IMR-90 (cell line): ENCODE data around the gene KRTAP29-1. TPM values are rescaled to one million over a fixed set of nuclear protein-coding genes. Genes with fewer than 3 reads are reported as not detected.
A peak's percentile ranks its signal among the peaks of the same experiment; 100 is the strongest.

Experiments
- ATAC-seq: fragments of 200-7000 bp; cut with Tn5 transposase; 2 replicates; pipeline ENCODE4 v1.9.1; 2020; ENCODE audit warnings: low read depth, mild to moderate bottlenecking, moderate library complexity
- BruUV-seq: library from RNA; stranded (reverse); fragments of 400-500 nt; replicated peaks from 2 replicates; lab custom pipeline; 2021; lab: Mats Ljungman, UMichigan
- CTCF ChIA-PET: fragments of 300-600 bp; formaldehyde crosslinking; extraction: SDS; loops from one replicate; lab custom pipeline; 2021; ENCODE audit warnings: antibody characterized with exemption; lab: Yijun Ruan, JAX
- POLR2A ChIA-PET: fragments of 300-600 bp; sonication (Branson Sonifier 250); formaldehyde crosslinking; loops from one replicate; lab custom pipeline; 2022; ENCODE audit warnings: antibody characterized with exemption; ENCODE audit not compliant: unreplicated experiment; lab: Charles Lee
- DNase-seq: peaks from one replicate; pipeline ENCODE4 v3.0.0; 2013
- H2AFZ ChIP-seq: replicated peaks from 2 replicates; pipeline ENCODE3; 2013; ENCODE audit warnings: low read length, mild to moderate bottlenecking; ENCODE audit not compliant: poor library complexity
- H2AK5ac ChIP-seq: 2 replicates; pipeline ENCODE4 v1.6.1; 2013; ENCODE audit warnings: low read depth, low read length, inconsistent platforms
- H2AK9ac ChIP-seq: replicated peaks from 2 replicates; pipeline ENCODE3; 2013; ENCODE audit warnings: mild to moderate bottlenecking, low read depth, low read length, moderate library complexity; ENCODE audit not compliant: poor library complexity
- H2BK120ac ChIP-seq: 2 replicates; pipeline ENCODE4 v1.6.1; 2013; ENCODE audit warnings: low read depth, low read length, inconsistent platforms
- H2BK15ac ChIP-seq: 3 replicates; pipeline ENCODE4 v1.6.1; 2013; ENCODE audit warnings: low read depth, low read length, inconsistent platforms
- H2BK20ac ChIP-seq: 2 replicates; pipeline ENCODE4 v1.6.1; 2013; ENCODE audit warnings: low read depth, mild to moderate bottlenecking, inconsistent platforms, low read length, moderate library complexity
- H2BK5ac ChIP-seq: 2 replicates; pipeline ENCODE4 v1.6.1; 2013; ENCODE audit warnings: mild to moderate bottlenecking, low read depth, low read length, inconsistent platforms; ENCODE audit not compliant: poor library complexity, severe bottlenecking
- H3K14ac ChIP-seq: replicated peaks from 2 replicates; pipeline ENCODE4 v1.6.1; 2013; ENCODE audit warnings: low read depth, low read length, inconsistent platforms
- H3K18ac ChIP-seq: 2 replicates; pipeline ENCODE4 v1.6.1; 2013; ENCODE audit warnings: low read depth, low read length, control low read depth
- H3K23ac ChIP-seq: 2 replicates; pipeline ENCODE4 v1.6.1; 2013; ENCODE audit warnings: low read depth, low read length, inconsistent platforms
- H3K27ac ChIP-seq: 2 replicates; pipeline ENCODE4 v1.5.1; 2013; ENCODE audit warnings: mild to moderate bottlenecking, control low read depth, low read length; ENCODE audit not compliant: insufficient read depth
- H3K27me3 ChIP-seq: 2 replicates; pipeline ENCODE4 v1.6.1; 2013; ENCODE audit warnings: low read length; ENCODE audit not compliant: control insufficient read depth, insufficient read depth
- H3K36me3 ChIP-seq: 2 replicates; pipeline ENCODE4 v1.6.1; 2013; ENCODE audit warnings: low read length, mixed read lengths; ENCODE audit not compliant: control insufficient read depth, insufficient read depth
- H3K4ac ChIP-seq: 2 replicates; pipeline ENCODE4 v1.6.1; 2013; ENCODE audit warnings: low read depth, low read length, inconsistent platforms
- H3K4me1 ChIP-seq: 2 replicates; pipeline ENCODE4 v1.6.1; 2013; ENCODE audit warnings: low read length, mixed read lengths; ENCODE audit not compliant: control insufficient read depth, insufficient read depth
- H3K4me2 ChIP-seq: 2 replicates; pipeline ENCODE4 v1.6.1; 2013; ENCODE audit warnings: low read depth, mild to moderate bottlenecking, control low read depth, low read length, moderate library complexity
- H3K4me3 ChIP-seq: 2 replicates; pipeline ENCODE4 v1.5.1; 2013; ENCODE audit warnings: low read depth, mild to moderate bottlenecking, control low read depth, low read length, moderate library complexity; ENCODE audit not compliant: insufficient read depth
- H3K56ac ChIP-seq: 2 replicates; pipeline ENCODE4 v1.6.1; 2013; ENCODE audit warnings: low read length, inconsistent platforms; ENCODE audit not compliant: insufficient read depth; ENCODE audit errors: extremely low read depth
- H3K79me1 ChIP-seq, 2 experiments: 2 replicates each; pipeline ENCODE4 v1.6.1; 2013; ENCODE audit warnings: low read length in 2 of 2, inconsistent platforms in 1 of 2, low read depth in 1 of 2
- H3K9ac ChIP-seq: 2 replicates; pipeline ENCODE4 v1.6.1; 2013; ENCODE audit warnings: low read depth, low read length, control low read depth
- H3K9me1 ChIP-seq: 2 replicates; pipeline ENCODE4 v1.6.1; 2013; ENCODE audit warnings: low read length, inconsistent platforms; ENCODE audit not compliant: insufficient read depth
- H3K9me3 ChIP-seq: 2 replicates; pipeline ENCODE4 v1.6.1; 2013; ENCODE audit warnings: low read length; ENCODE audit not compliant: control insufficient read depth, insufficient read depth
- H4K20me1 ChIP-seq: 2 replicates; pipeline ENCODE4 v1.6.1; 2013; ENCODE audit warnings: low read length, inconsistent platforms; ENCODE audit not compliant: insufficient read depth
- H4K5ac ChIP-seq: 2 replicates; pipeline ENCODE4 v1.6.1; 2013; ENCODE audit warnings: mild to moderate bottlenecking, low read depth, low read length, control low read depth
- H4K8ac ChIP-seq, 2 experiments: 2 replicates each; pipeline ENCODE4 v1.6.1; 2013; ENCODE audit warnings: low read depth in 2 of 2, low read length in 2 of 2, control low read depth in 1 of 2, inconsistent platforms in 1 of 2
- H4K91ac ChIP-seq: 2 replicates; pipeline ENCODE4 v1.6.1; 2013; ENCODE audit warnings: low read depth, low read length, inconsistent platforms; ENCODE audit not compliant: insufficient read depth
- BHLHE40 ChIP-seq: fragments of 150-350 bp; IDR thresholded peaks from 2 replicates; pipeline ENCODE4 v1.6.1; 2016; ENCODE audit warnings: mild to moderate bottlenecking, low read depth, low read length
- CEBPB ChIP-seq: IDR thresholded peaks from 2 replicates; pipeline ENCODE4 v1.6.1; 2012; ENCODE audit warnings: low read depth, low read length, improper control_type of control experiment
- CHD1 ChIP-seq: IDR thresholded peaks from 2 replicates; pipeline ENCODE4 v1.6.1; 2012; ENCODE audit warnings: low read depth, low read length, improper control_type of control experiment
- CTCF ChIP-seq: conservative IDR thresholded peaks from 2 replicates; pipeline ENCODE4 v1.5.1; 2012; ENCODE audit warnings: mild to moderate bottlenecking, low read depth, low read length, improper control_type of control experiment
- FOS ChIP-seq: fragments of 150-350 bp; IDR thresholded peaks from 2 replicates; pipeline ENCODE4 v1.6.1; 2016; ENCODE audit warnings: low read depth, low read length
- MAFK ChIP-seq: IDR thresholded peaks from 2 replicates; pipeline ENCODE4 v1.6.1; 2012; ENCODE audit warnings: low read depth, low read length, improper control_type of control experiment
- POLR2A ChIP-seq: IDR thresholded peaks from 2 replicates; pipeline ENCODE4 v1.6.1; 2012; ENCODE audit warnings: mild to moderate bottlenecking, low read depth, low read length
- SMC3 ChIP-seq: fragments of 150-350 bp; IDR thresholded peaks from 2 replicates; pipeline ENCODE4 v1.6.1; 2016; ENCODE audit warnings: low read depth, mild to moderate bottlenecking, antibody characterized with exemption, low read length, moderate library complexity
- USF2 ChIP-seq: fragments of 150-350 bp; IDR thresholded peaks from 2 replicates; pipeline ENCODE4 v1.6.1; 2017; ENCODE audit warnings: mild to moderate bottlenecking, antibody characterized with exemption, low read length, low read depth
- WGBS, 2 experiments: methylation state at CpG; one replicate each; pipeline versions ENCODE4 v1.1.5 to v1.1.7; 2013; ENCODE audit warnings: missing lambda C conversion rate in 2 of 2; ENCODE audit not compliant: insufficient read length in 1 of 2; ENCODE audit errors: extremely low coverage in 2 of 2; 5-methylcytosine and 5-hydroxymethylcytosine counted together
- dilution Hi-C: fragments of 300-500 bp; cut with HindIII; formaldehyde crosslinking; loops from one replicate; pipeline ENCODE4 v1.14.3; 2018; ENCODE audit warnings: low sequenced_read_pairs; ENCODE audit not compliant: unreplicated experiment
- in situ Hi-C: fragments of 300-500 bp; cut with MboI; formaldehyde crosslinking; loops from 3 replicates; pipeline ENCODE4 v1.14.3; 2019; ENCODE audit warnings: low sequenced_read_pairs, inconsistent platforms, mixed read lengths
- intact Hi-C: fragments of 100-400 bp; cut with micrococcal nuclease; formaldehyde crosslinking; loops from 2 replicates; pipeline ENCODE4 v1.10.0; 2022
- polyA plus RNA-seq, 3 experiments: library from polyadenylated mRNA; depleted of rRNA; stranded (reverse); fragments of >200 nt; gene quantifications; 2 replicates each; pipeline ENCODE4 v1.2.3, GENCODE V29; 2012; ENCODE audit warnings: low replicate concordance in 1 of 3
- total RNA-seq: library from RNA; depleted of rRNA; stranded (reverse); fragments of >200 nt; gene quantifications from 2 replicates; pipeline ENCODE4 v1.2.3, GENCODE V29; 2012

The KRTAP29-1 gene
- total and polyA plus RNA-seq, 2 of the 4 experiments (the other 2 are of a cell fraction), result not detected

DNA sequence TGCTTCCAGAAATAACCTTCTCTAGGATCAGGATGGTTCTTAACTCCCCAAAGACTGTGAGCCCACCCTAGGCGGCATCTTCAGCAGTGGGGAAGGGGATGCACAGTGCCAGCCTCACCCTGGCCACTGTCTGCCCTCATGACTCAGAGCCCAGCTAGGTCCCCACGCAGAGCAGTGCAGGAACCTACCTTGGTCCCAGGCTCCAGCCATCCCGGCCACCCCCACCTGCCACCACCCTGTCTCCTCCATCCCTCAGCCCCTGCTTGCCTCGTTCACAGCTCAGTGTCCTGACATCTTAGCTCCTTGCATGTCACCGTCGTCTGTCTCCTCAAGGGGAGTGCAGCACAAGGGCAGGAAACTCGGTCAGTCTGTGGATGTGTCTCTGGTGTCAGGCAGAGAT is 29.0 kb upstream of the KRTAP29-1 start:
- Histone ChIP-seq H2BK5ac (no peak overlapping the region), H3K36me3 (no peaks in the 10 kb centered on the region), H2AK9ac (no peak overlapping the region), H3K9ac (no peak overlapping the region), H3K18ac (no peak overlapping the region), H3K4me3 (no peak overlapping the region), H4K20me1 (no peaks in the 10 kb centered on the region), H2AK5ac (peak overlapping the region; percentile 72; the same call in 1 of the 2 replicates), H3K9me1 (peaks cover 3% of the 10 kb centered on the region; the same call in 1 of the 2 replicates), H2BK120ac (peak overlapping the region; percentile 54; the same call in 1 of the 2 replicates), H4K8ac (no peak overlapping the region), H3K23ac (no peak overlapping the region), H3K27me3 (peaks cover 3% of the 10 kb centered on the region), H3K4me2 (no peak overlapping the region), H2BK20ac (no peak overlapping the region; the same call in 1 of the 2 replicates), H3K9me3 (no peaks in the 10 kb centered on the region), H3K4me1 (no peaks in the 10 kb centered on the region), H3K27ac (no peak overlapping the region), H2AFZ (no peak overlapping the region), H3K14ac (no peak overlapping the region), H3K4ac (no peak overlapping the region), H2BK15ac (no peak overlapping the region), H3K79me1 (no peaks in the 10 kb centered on the region), H3K56ac (no peak overlapping the region), H4K5ac (no peak overlapping the region), H4K91ac (no peak overlapping the region)
- intact Hi-C loops, result no loop called here
- no peak for TF ChIP-seq MAFK
- TF ChIP-seq CTCF, result no peak
- TF ChIP-seq USF2, result no peak
- TF ChIP-seq SMC3, result no peak
- TF ChIP-seq FOS, result no peak
- no peak for TF ChIP-seq CEBPB
- TF ChIP-seq BHLHE40, result no peak
- TF ChIP-seq CHD1, result no peak
- TF ChIP-seq POLR2A, result no peak
- 53% methylated on average over 3 of the region's 7 CpGs; no CpG with 5 or more reads in 1 of the 2 experiments for WGBS, 2 experiments
- no peak for DNase-seq
- BruUV-seq, result no TSS peak
- ChIA-PET CTCF (no interaction called here), POLR2A (interaction anchor here (0.6 kb wide), 1 partner anchor 153 kb away, joined by 3 read pairs; no protein-coding TSS in a partner anchor)
- no peak for ATAC-seq
- dilution Hi-C loops, result no loop called here
- in situ Hi-C loops, result loop anchor here (5.0 kb wide), 1 partner anchor 331 kb away; no protein-coding TSS in a partner anchor
